Thyroid gland (tissue), 4 donors: ENCODE results near the gene TMEM170A. TPM values are rescaled to one million over a fixed set of nuclear protein-coding genes. Genes with fewer than 3 reads are reported as not detected.
A peak's percentile ranks its signal among the peaks of the same experiment; 100 is the strongest.

Experiments
- DNase-seq, 2 donors: peaks; one replicate each; pipeline ENCODE4 v3.0.0-alpha.2; 2019
- H3K27ac ChIP-seq, 3 donors: fragments of 200-600 bp; sonication (generic); 1 replicate in 2 of 3; 2 replicates in 1 of 3; pipeline ENCODE4 v1.5.1; 2016 to 2019; ENCODE audit warnings: mild to moderate bottlenecking in 1 of 3, moderate library complexity in 1 of 3
- H3K27me3 ChIP-seq: fragments of 200-600 bp; sonication (generic); one replicate; pipeline ENCODE4 v1.5.1; 2019
- H3K36me3 ChIP-seq, 2 donors: fragments of 200-600 bp; sonication (generic); one replicate each; pipeline ENCODE4 v1.5.1; 2016 to 2019
- H3K4me1 ChIP-seq, 2 donors: fragments of 200-600 bp; sonication (generic); one replicate each; pipeline ENCODE4 v1.5.1; 2017 to 2019
- H3K4me3 ChIP-seq, 3 donors: fragments of 200-600 bp; sonication (generic); replicated peaks in 1 of 3; 1 replicate in 2 of 3; 2 replicates in 1 of 3; pipeline ENCODE4 v1.5.1; 2016; ENCODE audit warnings: mild to moderate bottlenecking in 1 of 3
- H3K9me3 ChIP-seq: fragments of 200-600 bp; sonication (generic); one replicate; pipeline ENCODE4 v1.5.1; 2017
- CTCF ChIP-seq, 6 experiments: fragments of 200-600 bp in 3 of 6; fragments of 450-650 bp in 3 of 6; sonication (generic) in 3 of 6; IDR thresholded peaks; one replicate each; pipeline ENCODE4 v1.5.1; 2016 to 2019; ENCODE audit warnings: antibody characterized with exemption in 6 of 6, mild to moderate bottlenecking in 2 of 6, inconsistent platforms in 1 of 6, moderate library complexity in 1 of 6
- POLR2A ChIP-seq, 2 donors: fragments of 450-650 bp; IDR thresholded peaks; one replicate each; pipeline ENCODE4 v1.6.1; 2017; ENCODE audit warnings: antibody characterized with exemption in 2 of 2, mild to moderate bottlenecking in 2 of 2, moderate library complexity in 1 of 2
- WGBS, 2 donors: methylation state at CpG; one replicate each; pipeline ENCODE4 v1.1.5; 2017; 5-methylcytosine and 5-hydroxymethylcytosine counted together
- intact Hi-C: fragments of 100-400 bp; cut with DNase I; formaldehyde crosslinking; loops from one replicate; pipeline ENCODE4 v1.15.1; 2023
- total RNA-seq, 4 donors: library from RNA; depleted of rRNA; stranded (reverse); fragments of >200 nt; gene quantifications; one replicate each; pipeline ENCODE4 v1.2.3, GENCODE V29; 2016

The TMEM170A gene
- total RNA-seq, 4 donors from 2014 or later, result 27.1 to 41.9 (median 30.7) TPM

- DNase-seq, result no peak
- Histone ChIP-seq H3K27ac (no peak overlapping the region), H3K9me3 (no peaks in the 10 kb centered on the region), H3K4me1 (peaks cover 0 to 8% of the 10 kb centered on the region in 2 donors), H3K4me3 (no peak overlapping the region), H3K27me3 (no peaks in the 10 kb centered on the region), H3K36me3 (no peaks in the 10 kb centered on the region)
- 76 to 84% methylated on average over 7 of the region's 7 CpGs for WGBS, 2 donors
- TF ChIP-seq POLR2A (IDR thresholded peaks at IDR 0.05) (no peak), CTCF (IDR thresholded peaks at IDR 0.05) (no peak)
- intact Hi-C loops, result no loop called here
Observed at GRCh38 chr16:75485230-75486013, 20.9 kb upstream of the TMEM170A start.

GRCh38 chr16:75483222-75483621, 18.7 kb upstream of the TMEM170A start:
- DNase-seq, result no peak
- no peak overlapping the region for H3K27ac ChIP-seq
- H3K27me3 ChIP-seq, result no peaks in the 10 kb centered on the region
- H3K36me3 ChIP-seq, result no peaks in the 10 kb centered on the region
- TF ChIP-seq CTCF (IDR thresholded peaks at IDR 0.05) (no peak), POLR2A (IDR thresholded peaks at IDR 0.05) (no peak)
- H3K9me3 ChIP-seq, result no peaks in the 10 kb centered on the region
- peaks cover 0 to 8% of the 10 kb centered on the region in 2 donors for H3K4me1 ChIP-seq
- intact Hi-C loops, result no loop called here
- WGBS, 2 donors, result 83 to 93% methylated on average over 2 of the region's 2 CpGs
- no peak overlapping the region for H3K4me3 ChIP-seq

- intact Hi-C loops, result no loop called here
- no peak for TF ChIP-seq POLR2A (IDR thresholded peaks at IDR 0.05)
- TF ChIP-seq CTCF (IDR thresholded peaks at IDR 0.05), result no peak
- Histone ChIP-seq H3K4me3 (no peak overlapping the region), H3K27ac (no peak overlapping the region), H3K36me3 (no peaks in the 10 kb centered on the region), H3K27me3 (no peaks in the 10 kb centered on the region), H3K9me3 (no peaks in the 10 kb centered on the region), H3K4me1 (peaks cover 0 to 10% of the 10 kb centered on the region in 2 donors)
- DNase-seq, result peak in 1 of 2 donors; percentile 23
- WGBS, 2 donors, result 49 to 56% methylated on average over 12 to 14 of the region's 14 CpGs
Observed at GRCh38 chr16:75482434-75483205, 18.1 kb upstream of the TMEM170A start.

- H3K36me3 ChIP-seq, result no peaks in the 10 kb centered on the region
- TF ChIP-seq POLR2A (IDR thresholded peaks at IDR 0.05) (no peak), CTCF (IDR thresholded peaks at IDR 0.05) (no peak)
- no peak overlapping the region for H3K4me3 ChIP-seq
- intact Hi-C loops, result no loop called here
- no peaks in the 10 kb centered on the region for H3K9me3 ChIP-seq
- H3K4me1 ChIP-seq, result peaks cover 0 to 13% of the 10 kb centered on the region in 2 donors
- DNase-seq, result no peak
- 88 to 90% methylated on average over 7 of the region's 7 CpGs for WGBS, 2 donors
- no peaks in the 10 kb centered on the region for H3K27me3 ChIP-seq
- H3K27ac ChIP-seq, result no peak overlapping the region
Observed at GRCh38 chr16:75481475-75481874, 17.0 kb upstream of the TMEM170A start.
